NOMO-1 treated with DMSO at 0.1 percent for 48 hours (cell line): ENCODE measurements around the gene NGF.
"Not testable (repeated sequence)": the region's sequence is repeated elsewhere in the genome, so short reads cannot be mapped to it uniquely, and the experiment has no call there.

Experiments used
- DNase-seq: peaks from one replicate; lab custom pipeline; 2025; ENCODE audit not compliant: unreplicated experiment; lab: John Stamatoyannopoulos, UW

Gene NGF

GRCh38 chr1:115310581-115311473, 27.2 kb downstream of the NGF start:
- DNase-seq: no peak

GRCh38 chr1:115309504-115309903, 28.5 kb downstream of the NGF start:
- DNase-seq: not testable (repeated sequence)

DNA sequence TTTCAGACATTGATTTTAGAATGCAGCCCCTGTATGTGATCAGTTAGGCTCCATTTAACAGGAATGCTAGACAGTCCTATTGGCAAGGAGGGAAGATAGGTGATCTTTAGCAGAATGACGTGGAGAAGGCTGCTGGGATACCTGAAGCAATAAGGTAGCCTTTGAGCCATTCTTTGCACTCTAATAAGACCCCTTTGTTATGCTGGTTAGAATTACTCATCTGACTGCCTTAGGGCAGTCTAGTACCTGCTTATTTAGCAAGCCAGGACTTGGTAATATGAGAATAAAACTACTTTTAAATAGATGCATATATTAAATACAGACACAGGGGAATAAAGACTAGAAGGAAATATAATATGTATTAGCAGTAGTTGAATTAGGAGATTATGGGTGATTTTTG, 29.1 kb downstream of the NGF start:
- no peak for DNase-seq

DNA sequence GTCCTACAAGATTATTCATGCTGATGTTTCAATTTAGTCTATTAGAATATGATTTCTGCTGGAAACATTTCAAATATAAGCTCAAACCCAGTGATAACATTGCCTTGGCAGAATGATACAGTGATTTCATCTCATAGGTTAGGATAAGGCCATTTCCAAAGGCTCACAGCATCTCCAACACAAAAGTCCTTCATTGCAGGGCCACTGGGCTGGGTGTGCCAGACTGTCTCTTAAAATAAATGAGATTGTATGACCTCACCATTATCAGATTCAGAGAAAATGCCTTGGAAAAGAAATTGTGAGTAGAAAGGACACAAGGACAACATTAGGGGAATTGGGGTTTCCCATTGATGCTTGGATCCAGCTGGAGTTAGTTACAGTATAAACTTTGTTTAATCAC, 30.4 kb downstream of the NGF start:
- DNase-seq: no peak

GRCh38 chr1:115306146-115306545, 31.9 kb downstream of the NGF start:
- no peak for DNase-seq

DNA sequence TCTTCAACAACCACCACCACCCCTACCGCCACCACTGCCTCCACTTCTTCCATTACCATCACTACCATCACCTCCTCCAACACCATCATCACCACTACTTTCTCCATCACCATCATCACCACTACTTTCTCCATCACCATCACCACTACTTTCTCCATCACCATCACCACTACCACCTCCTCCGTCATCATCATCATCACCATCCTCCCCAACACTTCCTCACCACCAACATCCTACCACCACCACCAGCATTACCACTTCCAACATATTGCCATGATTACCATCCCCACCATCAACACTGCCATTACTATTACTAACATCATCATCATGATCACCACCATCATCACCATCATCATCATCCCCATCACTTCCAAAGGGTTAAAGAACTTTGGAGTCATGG, 34.7 kb downstream of the NGF start:
- DNase-seq: no peak

DNA sequence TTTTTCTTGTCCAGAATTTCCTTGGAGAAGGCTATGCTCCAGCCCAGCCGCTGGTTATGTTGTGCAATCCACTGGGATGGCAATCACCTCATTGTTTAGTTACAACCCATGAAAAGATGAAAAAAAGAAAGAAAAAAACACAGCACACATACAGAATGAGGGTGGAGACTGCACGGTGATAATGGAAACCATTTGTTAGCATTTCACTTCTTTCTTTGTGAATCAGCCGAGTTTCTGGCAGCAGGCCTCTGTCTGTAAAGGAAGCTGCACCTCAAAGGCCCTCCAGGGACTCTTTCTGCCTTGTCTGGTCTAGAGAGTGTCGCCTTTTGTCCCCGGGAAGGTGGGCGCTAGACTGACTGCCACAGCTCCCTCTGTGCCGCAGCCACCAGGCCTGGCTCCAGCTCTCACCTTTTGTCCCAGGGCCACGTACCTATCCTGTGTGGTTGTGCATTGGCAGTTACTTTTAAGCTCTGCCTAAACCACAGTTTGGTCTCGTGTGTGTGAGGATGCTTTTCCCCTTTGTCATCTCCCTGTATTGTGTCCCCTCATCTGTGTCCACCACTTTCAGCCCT, 35.6 kb downstream of the NGF start:
- DNase-seq: no peak

DNA sequence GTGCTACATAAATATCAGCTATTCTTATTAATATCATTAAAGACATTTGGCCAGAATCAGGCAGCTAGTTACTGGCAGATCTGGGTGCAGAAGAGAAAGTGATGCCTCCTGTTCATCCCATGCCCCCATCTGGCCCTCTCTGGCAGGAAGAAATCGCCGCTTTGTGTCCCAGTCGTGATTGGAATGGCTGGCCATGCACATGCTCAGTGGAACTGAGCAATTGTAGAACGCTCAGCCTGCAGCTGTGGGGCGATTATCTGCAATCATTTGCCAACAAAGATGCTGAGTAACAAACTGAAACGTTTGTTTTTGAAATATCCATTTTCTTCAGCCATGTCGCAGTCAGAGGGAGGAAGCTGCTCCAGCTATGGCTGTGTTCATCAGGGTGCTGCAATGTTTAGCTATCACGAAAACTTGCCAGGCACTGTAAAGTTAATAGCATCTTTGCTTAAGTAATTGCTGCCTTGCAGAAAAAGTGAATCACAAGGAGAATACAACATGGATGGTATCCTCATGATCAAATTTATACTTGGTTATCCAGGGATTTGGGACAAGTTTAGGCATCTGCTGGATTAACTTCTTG, 36.5 kb downstream of the NGF start:
- DNase-seq: no peak

DNA sequence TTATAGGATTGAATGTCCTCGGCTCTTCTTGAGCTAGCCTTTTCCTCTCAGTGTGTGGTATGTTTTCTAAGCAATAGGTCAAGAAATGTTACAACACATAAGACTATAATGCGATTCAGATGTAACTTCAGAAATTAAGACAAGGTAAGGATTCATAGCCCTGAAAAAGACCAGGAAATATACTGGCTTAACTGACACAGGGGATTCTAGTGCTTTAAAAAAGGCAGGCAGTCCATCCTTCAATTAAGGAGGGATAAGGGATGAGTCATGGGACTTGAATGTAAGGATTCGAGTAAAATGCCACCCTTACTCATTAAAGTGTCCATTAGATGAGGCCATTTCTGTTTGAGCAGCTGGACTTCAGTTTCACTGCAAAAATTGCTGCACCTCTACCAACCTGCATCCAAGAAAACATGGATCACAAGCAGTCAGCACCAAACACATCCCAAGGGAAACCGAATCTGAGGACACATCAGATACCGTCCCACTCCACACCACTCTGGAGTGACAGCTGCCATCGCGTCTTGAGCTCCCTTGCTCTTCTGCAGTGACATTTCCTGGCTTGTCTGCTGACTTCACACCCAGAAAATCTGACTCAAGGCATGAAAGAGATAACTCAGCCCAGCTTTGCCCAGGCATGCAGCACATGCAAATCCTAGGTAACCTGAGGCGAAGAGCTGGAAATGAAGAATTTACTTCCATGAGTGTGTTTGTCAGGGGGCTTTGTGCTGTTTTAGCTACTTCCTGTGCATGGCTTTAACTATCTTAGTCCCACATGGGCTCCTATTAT, 37.8 kb downstream of the NGF start:
- DNase-seq: no peak

GRCh38 chr1:115299266-115299665, 38.8 kb downstream of the NGF start:
- no peak for DNase-seq

DNA sequence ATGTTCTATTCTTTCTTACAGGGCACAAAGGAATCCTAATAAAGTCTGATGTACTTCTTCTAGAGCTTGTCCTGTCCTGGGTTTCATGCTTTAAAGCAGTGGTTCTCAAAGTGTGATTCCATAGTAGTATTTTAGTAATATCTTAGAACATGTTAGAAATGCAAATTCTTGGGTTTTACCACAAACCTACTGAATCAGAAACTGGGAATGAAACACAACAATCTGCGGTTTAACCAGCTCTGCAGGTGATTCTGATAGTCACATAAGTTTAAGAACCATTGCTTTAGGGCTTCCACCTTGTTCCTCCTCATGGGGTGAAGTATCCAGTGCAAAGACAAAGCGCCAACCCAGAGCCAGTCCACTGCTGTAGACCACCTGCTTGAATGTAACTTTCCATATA, 41.1 kb downstream of the NGF start:
- DNase-seq: no peak

- DNase-seq: no peak
Measured at GRCh38 chr1:115295904-115296696, 41.9 kb downstream of the NGF start.

- DNase-seq: no peak
Measured at GRCh38 chr1:115293899-115294298, 44.1 kb downstream of the NGF start.

DNA sequence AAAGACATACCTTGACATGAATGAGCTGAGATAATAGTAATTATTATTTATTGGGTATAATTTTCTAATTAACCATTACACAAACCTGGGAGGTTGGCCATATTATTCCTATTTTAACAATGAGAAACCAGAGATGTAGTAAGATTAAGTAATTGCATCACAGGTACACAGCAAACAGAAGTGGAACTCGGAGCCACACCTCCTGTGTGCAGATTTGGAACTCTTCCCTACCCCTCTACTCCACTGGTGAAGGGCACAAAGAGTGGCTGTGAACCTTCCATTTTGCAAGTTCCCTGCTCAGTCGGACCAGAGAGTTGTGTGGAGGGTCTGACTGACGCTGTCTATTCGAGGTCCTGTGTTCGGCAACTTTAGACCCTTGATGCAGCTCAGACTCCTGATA, 45.0 kb downstream of the NGF start:
- no peak for DNase-seq

DNA sequence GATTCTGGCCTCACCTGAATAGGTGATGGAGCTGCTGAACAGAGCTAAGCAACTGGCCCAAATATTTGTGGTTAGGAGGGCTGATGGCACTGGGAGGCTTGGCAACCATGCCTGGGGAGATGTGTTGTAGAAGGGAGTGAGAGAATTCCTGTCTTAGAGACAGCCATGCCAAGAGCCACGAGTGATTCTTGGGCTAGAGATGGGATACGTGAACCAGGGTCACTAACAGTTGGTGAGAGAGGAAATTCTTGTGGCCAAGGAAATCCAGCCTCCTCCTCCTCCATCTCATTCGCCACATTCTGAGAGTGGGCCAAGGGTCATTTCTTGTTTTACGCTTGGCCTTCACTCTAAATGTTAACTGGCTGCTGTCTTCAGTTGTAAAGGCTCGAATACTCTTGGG, 46.3 kb downstream of the NGF start:
- DNase-seq: no peak

- no peak for DNase-seq
Measured at GRCh38 chr1:115289940-115290339, 48.1 kb downstream of the NGF start.

GRCh38 chr1:115288591-115289198, 49.4 kb downstream of the NGF start:
- DNase-seq: no peak

DNA sequence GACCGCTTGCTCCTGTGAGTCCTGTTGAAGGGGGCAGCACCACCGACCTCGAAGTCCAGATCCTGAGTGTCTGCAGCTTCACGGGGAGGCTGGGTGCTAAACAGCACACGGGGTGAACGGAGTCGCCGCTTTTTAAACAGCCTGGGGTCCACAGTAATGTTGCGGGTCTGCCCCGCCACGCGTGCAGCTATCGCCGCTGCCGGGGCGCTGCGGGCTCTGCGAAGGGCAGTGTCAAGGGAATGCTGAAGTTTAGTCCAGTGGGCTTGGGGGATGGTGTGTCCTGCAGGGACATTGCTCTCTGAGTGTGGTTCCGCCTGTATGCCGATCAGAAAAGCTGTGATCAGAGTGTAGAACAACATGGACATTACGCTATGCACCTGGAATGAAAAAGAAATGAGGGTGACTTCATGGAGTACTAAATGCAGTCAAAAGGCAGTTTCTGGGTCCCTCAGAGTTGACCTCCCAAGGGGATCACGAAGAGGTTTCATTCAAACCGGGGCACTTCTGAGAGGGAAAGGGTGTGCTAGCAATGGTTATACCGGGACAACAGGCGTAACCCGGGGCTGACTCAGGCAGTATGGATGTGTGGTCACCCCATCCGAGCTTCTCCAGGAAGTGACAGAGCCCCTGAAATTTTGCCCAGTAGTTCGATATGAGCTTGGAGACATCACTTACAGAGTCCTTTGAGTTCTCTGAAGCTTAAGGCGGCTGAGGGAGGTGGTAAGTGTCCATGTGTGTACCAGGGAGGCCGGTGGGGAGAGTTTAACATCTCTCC, 51.4 kb downstream of the NGF start:
- DNase-seq: no peak

DNA sequence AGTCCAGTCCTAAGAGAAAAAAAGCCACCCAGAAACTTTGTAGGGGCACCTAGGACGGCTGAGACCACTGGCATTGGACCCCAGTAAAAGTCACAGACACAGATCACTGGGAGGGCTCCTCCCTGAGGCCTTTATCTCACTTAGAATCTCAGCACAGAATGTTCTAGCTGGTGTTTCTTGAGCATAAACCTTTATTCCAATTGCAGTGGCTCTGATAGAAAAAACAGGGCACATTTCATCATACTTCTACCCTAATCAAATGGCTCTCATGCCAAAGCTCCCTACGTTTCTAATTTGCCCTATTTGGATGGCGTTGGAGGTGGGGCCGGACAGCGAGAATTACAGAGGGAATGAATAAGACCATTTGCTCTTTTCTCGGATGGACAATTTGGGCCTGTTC, 53.8 kb downstream of the NGF start:
- DNase-seq: no peak
